SK-N-SH (cell line): ENCODE data around the gene PHF20.

Experiments
- CHD2 ChIP-seq: fragments of 150-350 bp; IDR thresholded peaks from 2 replicates; pipeline ENCODE4 v1.6.1; 2018; ENCODE audit warnings: low read length; ENCODE audit not compliant: partially characterized antibody
- CTCF ChIP-seq: fragments of 200-600 bp; sonication (generic); IDR thresholded peaks from 2 replicates; pipeline ENCODE4 v1.6.1; 2017; ENCODE audit warnings: antibody characterized with exemption, mild to moderate bottlenecking, moderate library complexity
- JUND ChIP-seq: IDR thresholded peaks from 2 replicates; pipeline ENCODE4 v1.4.0; 2012

DNA sequence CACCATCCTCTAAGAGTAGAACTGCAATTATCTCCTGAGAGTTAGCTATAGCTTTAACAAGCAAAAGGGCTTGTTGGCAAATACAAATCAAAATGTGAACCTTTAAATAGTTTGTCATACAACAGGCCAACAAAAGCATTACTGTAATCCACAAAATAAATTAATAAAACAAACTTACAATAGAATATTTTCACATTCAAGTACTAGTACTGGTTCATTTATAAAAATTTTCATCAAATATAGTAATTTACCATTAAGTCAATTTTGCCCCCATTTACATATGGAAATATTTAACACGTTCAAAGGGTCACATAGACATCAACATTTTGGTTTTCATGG is 39.2 kb upstream of the PHF20 start:
- TF ChIP-seq JUND (no peak), CTCF (no peak), CHD2 (no peak)
